Measurements from ENCODE around the gene GRHL1. TPM values are rescaled to one million over a fixed set of nuclear protein-coding genes. Genes with fewer than 3 reads are reported as not detected.

GRHL1 gene
- total RNA-seq, 1 experiment from 2014 or later: 2.5 TPM

DNA sequence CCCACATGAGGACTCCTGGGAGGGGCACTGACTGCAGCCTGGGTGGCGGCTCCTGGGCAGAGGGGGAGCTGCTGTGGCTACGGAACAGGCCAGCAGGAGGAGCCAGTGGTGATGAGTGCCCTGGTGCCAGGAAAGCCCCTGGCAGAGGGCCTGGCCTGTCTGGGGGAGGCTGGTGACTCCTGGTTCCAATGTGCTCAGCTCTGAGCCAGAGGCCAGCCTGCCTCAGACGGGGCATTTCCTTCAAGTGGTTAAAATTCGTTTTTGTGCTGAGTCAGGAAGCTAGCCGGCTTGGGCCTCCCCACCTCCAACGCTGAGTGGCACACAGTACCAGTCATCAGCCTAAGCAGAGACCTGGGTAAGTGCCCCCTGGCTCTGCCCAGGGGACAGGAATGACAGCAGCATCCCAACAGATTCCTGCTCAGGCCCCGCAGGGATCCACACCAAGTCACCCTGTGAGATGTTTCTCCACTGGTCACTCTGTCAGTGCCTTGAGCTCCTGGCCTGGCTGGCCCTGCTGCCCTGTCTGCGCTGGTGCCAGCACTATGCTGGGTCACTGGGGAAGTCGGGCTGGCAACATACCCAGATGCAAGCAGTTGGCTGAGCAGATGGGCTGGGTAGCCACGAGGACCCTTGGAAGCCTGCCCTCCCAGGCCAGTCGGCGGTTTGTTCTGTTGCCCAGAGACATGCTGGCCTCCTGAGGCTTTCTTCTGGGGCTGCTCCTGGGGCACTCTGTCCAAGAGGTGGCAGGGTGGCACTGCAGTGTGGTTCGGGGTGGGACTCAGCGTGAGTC lies 84.8 kb downstream of the GRHL1 start:
- H3K23ac ChIP-seq (ENCODE audit: insufficient read length, low read depth, low read length): no peak overlapping the region
- H3K23me2 ChIP-seq (ENCODE audit: insufficient read length, low read depth, low read length, poor library complexity, severe bottlenecking): no peaks in the 10 kb centered on the region
- H3K4ac ChIP-seq (ENCODE audit: low read depth, low read length): no peak overlapping the region
- H3K79me2 ChIP-seq (ENCODE audit: insufficient read depth, low read length): no peaks in the 10 kb centered on the region
- TF ChIP-seq, protein P1, sequence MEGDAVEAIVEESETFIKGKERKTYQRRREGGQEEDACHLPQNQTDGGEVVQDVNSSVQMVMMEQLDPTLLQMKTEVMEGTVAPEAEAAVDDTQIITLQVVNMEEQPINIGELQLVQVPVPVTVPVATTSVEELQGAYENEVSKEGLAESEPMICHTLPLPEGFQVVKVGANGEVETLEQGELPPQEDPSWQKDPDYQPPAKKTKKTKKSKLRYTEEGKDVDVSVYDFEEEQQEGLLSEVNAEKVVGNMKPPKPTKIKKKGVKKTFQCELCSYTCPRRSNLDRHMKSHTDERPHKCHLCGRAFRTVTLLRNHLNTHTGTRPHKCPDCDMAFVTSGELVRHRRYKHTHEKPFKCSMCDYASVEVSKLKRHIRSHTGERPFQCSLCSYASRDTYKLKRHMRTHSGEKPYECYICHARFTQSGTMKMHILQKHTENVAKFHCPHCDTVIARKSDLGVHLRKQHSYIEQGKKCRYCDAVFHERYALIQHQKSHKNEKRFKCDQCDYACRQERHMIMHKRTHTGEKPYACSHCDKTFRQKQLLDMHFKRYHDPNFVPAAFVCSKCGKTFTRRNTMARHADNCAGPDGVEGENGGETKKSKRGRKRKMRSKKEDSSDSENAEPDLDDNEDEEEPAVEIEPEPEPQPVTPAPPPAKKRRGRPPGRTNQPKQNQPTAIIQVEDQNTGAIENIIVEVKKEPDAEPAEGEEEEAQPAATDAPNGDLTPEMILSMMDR (conservative IDR thresholded peaks at IDR 0.05): peak; percentile 58
- no peaks in the 10 kb centered on the region for H3K4me1 ChIP-seq (ENCODE audit: insufficient read depth, low read length)
- H3K79me1 ChIP-seq (ENCODE audit: insufficient read depth, low read depth, low read length, poor library complexity, severe bottlenecking): no peaks in the 10 kb centered on the region
- no peaks in the 10 kb centered on the region for H3K27me3 ChIP-seq (ENCODE audit: insufficient read depth, low read length)
- H4K5ac ChIP-seq (ENCODE audit: insufficient read length, low read depth, low read length): no peak overlapping the region
- no peaks in the 10 kb centered on the region for H3K9me3 Mint-ChIP-seq
- H2AK5ac ChIP-seq (ENCODE audit: insufficient read length, low read length): no peak overlapping the region
- no peak overlapping the region for H3K4me2 ChIP-seq (ENCODE audit: insufficient read depth, insufficient read length, low read length)
- peak overlapping the region; percentile 26 for H2BK12ac ChIP-seq (ENCODE audit: insufficient read length, low read depth, low read length)
- no peak overlapping the region for H2BK15ac ChIP-seq (ENCODE audit: low read depth, low read length)
- H3K14ac ChIP-seq (ENCODE audit: insufficient read depth, low read length): no peak overlapping the region
- peaks cover 15% of the 10 kb centered on the region for H3K27me3 Mint-ChIP-seq (ENCODE audit: low read depth)
- no CpG with 5 or more reads among the region's 14 CpGs for WGBS (ENCODE audit: extremely low coverage, insufficient read length, low lambda C conversion rate)
- H2AFZ ChIP-seq (ENCODE audit: low read length): no peak overlapping the region
- H3K9ac ChIP-seq (ENCODE audit: extremely low read depth, insufficient read length, low read length): no peak overlapping the region
- no peak overlapping the region for H3K18ac ChIP-seq (ENCODE audit: insufficient read length, low read depth, low read length)
- no peak overlapping the region for H3K4me3 Mint-ChIP-seq
- H3T11ph ChIP-seq (ENCODE audit: low read length): no peak overlapping the region
- peaks cover 3 to 9% of the 10 kb centered on the region in 2 experiments; a peak in 3 of 4 replicates for H3K4me1 Mint-ChIP-seq
- no peak overlapping the region for H3K27ac ChIP-seq (ENCODE audit: insufficient read length, low read depth, low read length)
- DNase-seq: no peak
- H3K56ac ChIP-seq (ENCODE audit: insufficient read length, low read depth, low read length): no peak overlapping the region
- no peaks in the 10 kb centered on the region for H4K20me1 ChIP-seq (ENCODE audit: control insufficient read depth, insufficient read depth, insufficient read length)
- H3K9me3 ChIP-seq (ENCODE audit: control insufficient read depth, low read depth, low read length): no peaks in the 10 kb centered on the region
- peaks cover 0 to 6% (median 0%) of the 10 kb centered on the region in 3 experiments; a peak in 2 of 7 replicates for H3K36me3 Mint-ChIP-seq (ENCODE audit: insufficient read depth in 1 of 3, low read depth in 3 of 3)
- H2BK20ac ChIP-seq (ENCODE audit: low read depth, low read length, poor library complexity, severe bottlenecking): no peak overlapping the region
- H4K91ac ChIP-seq (ENCODE audit: insufficient read length, low read depth, low read length): no peak overlapping the region
- H4K8ac ChIP-seq (replicated peaks; ENCODE audit: insufficient read length, low read depth, low read length): no peak overlapping the region
- no peak overlapping the region for H2BK5ac ChIP-seq (ENCODE audit: insufficient read length, low read length)
- H2BK120ac ChIP-seq (ENCODE audit: low read depth, low read length, poor library complexity, severe bottlenecking): no peak overlapping the region
- H3K27ac Mint-ChIP-seq: no peak overlapping the region
